ENCODE data around the gene SPRYD4. TPM values are rescaled to one million over a fixed set of nuclear protein-coding genes. Genes with fewer than 3 reads are reported as not detected.

Gene SPRYD4
- total and polyA plus RNA-seq, 2 of the 4 experiments (the other 2 are of a cell fraction), result 1.7 to 1.8 TPM

- Histone ChIP-seq H3K27me3 (ENCODE audit: control insufficient read depth, insufficient read depth, low read length) (no peaks in the 10 kb centered on the region), H2AK9ac (replicated peaks; ENCODE audit: low read depth, low read length, poor library complexity) (no peak overlapping the region), H2BK20ac (ENCODE audit: low read depth, low read length) (no peak overlapping the region), H3K14ac (replicated peaks; ENCODE audit: low read depth, low read length) (no peak overlapping the region), H3K18ac (ENCODE audit: low read depth, low read length) (no peak overlapping the region), H2AK5ac (ENCODE audit: low read depth, low read length) (no peak overlapping the region), H3K27ac (ENCODE audit: insufficient read depth, low read length) (no peak overlapping the region), H3K9me1 (ENCODE audit: insufficient read depth, low read length) (peaks cover 4% of the 10 kb centered on the region; the same call in 1 of the 2 replicates), H3K23ac (ENCODE audit: low read depth, low read length) (no peak overlapping the region), H4K20me1 (ENCODE audit: insufficient read depth, low read length) (no peaks in the 10 kb centered on the region), H2BK15ac (ENCODE audit: low read depth, low read length) (no peak overlapping the region), H3K4ac (ENCODE audit: low read depth, low read length) (no peak overlapping the region), H2BK120ac (ENCODE audit: low read depth, low read length) (no peak overlapping the region), H3K9me3 (ENCODE audit: control insufficient read depth, insufficient read depth, low read length) (no peaks in the 10 kb centered on the region), H3K4me2 (ENCODE audit: low read depth, low read length) (no peak overlapping the region), H3K4me3 (ENCODE audit: insufficient read depth, low read depth, low read length) (no peak overlapping the region), H2BK5ac (ENCODE audit: low read depth, low read length, poor library complexity, severe bottlenecking) (no peak overlapping the region), H3K56ac (ENCODE audit: extremely low read depth, insufficient read depth, low read length) (no peak overlapping the region), H3K9ac (ENCODE audit: low read depth, low read length) (no peak overlapping the region), H4K8ac (ENCODE audit: low read depth in 2 of 2, low read length in 2 of 2) (no peak overlapping the region), H3K36me3 (ENCODE audit: control insufficient read depth, insufficient read depth, low read length) (peaks cover 31% of the 10 kb centered on the region), H4K91ac (ENCODE audit: insufficient read depth, low read depth, low read length) (no peak overlapping the region), H2AFZ (replicated peaks; ENCODE audit: low read length, poor library complexity) (no peak overlapping the region), H3K79me1 (ENCODE audit: low read depth in 1 of 2, low read length in 2 of 2) (no peaks in the 10 kb centered on the region), H4K5ac (ENCODE audit: low read depth, low read length) (no peak overlapping the region), H3K4me1 (ENCODE audit: control insufficient read depth, insufficient read depth, low read length) (no peaks in the 10 kb centered on the region)
- dilution Hi-C loops (cut with HindIII; ENCODE audit: low sequenced_read_pairs, unreplicated experiment), result no loop called here
- whole genome bisulfite sequencing, 2 experiments (ENCODE audit: extremely low coverage in 2 of 2, insufficient read length in 1 of 2), result 100% methylated on average over 2 of the region's 6 CpGs; no CpG with 5 or more reads in 1 of the 2 experiments
- DNase-seq (no peak), ATAC-seq (ENCODE audit: low read depth) (no peak)
- POLR2A ChIA-PET (ENCODE audit: unreplicated experiment), result no interaction called here
- no TSS peak for BruUV-seq (replicated peaks)
- in situ Hi-C loops (cut with MboI; ENCODE audit: low sequenced_read_pairs), result no loop called here
- no peak for TF ChIP-seq FOS (IDR thresholded peaks at IDR 0.05; ENCODE audit: low read depth, low read length)
- no peak for TF ChIP-seq MAFK (IDR thresholded peaks at IDR 0.05; ENCODE audit: low read depth, low read length)
- TF ChIP-seq MAZ (IDR thresholded peaks at IDR 0.05; ENCODE audit: borderline replicate concordance, low read depth, low read length), result no peak
- TF ChIP-seq CEBPB (IDR thresholded peaks at IDR 0.05; ENCODE audit: low read depth, low read length), result peak; percentile 45
- intact Hi-C loops (cut with micrococcal nuclease), result no loop called here
- CTCF ChIA-PET, result no interaction called here
These were observed 48.0 kb upstream of the SPRYD4 start for GRCh38 chr12:56420411-56420810.
